Pons (tissue), 1 donor: ENCODE measurements around the gene SNRPD1.
"Not testable (repeated sequence)": the region's sequence is repeated elsewhere in the genome, so short reads cannot be mapped to it uniquely, and the experiment has no call there.

Experiments used
- DNase-seq: peaks from one replicate; pipeline ENCODE4 v3.0.0-alpha.2; 2016; ENCODE audit warnings: low spot score

The SNRPD1 gene

GRCh38 chr18:21612125-21613039 is at the start of gene SNRPD1:
Gene SNRPD1 (plus strand): TSS chr18:21612314. CDS start chr18:21612430, 116 bp downstream.
- DNase-seq: peak; percentile 83

- DNase-seq: peak; percentile 3
These were observed 40.3 kb upstream of the SNRPD1 start for GRCh38 chr18:21571772-21572171.

- DNase-seq: no peak
These were observed 36.5 kb upstream of the SNRPD1 start for GRCh38 chr18:21575656-21576055.

- DNase-seq: no peak
These were observed 27.7 kb upstream of the SNRPD1 start for GRCh38 chr18:21584391-21584790.

- not testable (repeated sequence) for DNase-seq
These were observed 19.8 kb upstream of the SNRPD1 start for GRCh38 chr18:21592361-21592760.

- DNase-seq: no peak
These were observed 18.4 kb upstream of the SNRPD1 start for GRCh38 chr18:21593540-21594257.

- DNase-seq: no peak
These were observed 14.5 kb upstream of the SNRPD1 start for GRCh38 chr18:21597620-21598019.

GRCh38 chr18:21598726-21599584 is 13.2 kb upstream of the SNRPD1 start:
- DNase-seq: no peak

GRCh38 chr18:21599585-21600525 is 12.3 kb upstream of the SNRPD1 start:
- peak; percentile 11 for DNase-seq

GRCh38 chr18:21600526-21601410 is 11.3 kb upstream of the SNRPD1 start, which contains the start of gene ESCO1:
Gene ESCO1 (minus strand): TSS chr18:21600704. CDS start chr18:21574843, 25,861 bp downstream.
- DNase-seq: peak; percentile 92

- DNase-seq: peak; percentile 63
These were observed 9.9 kb upstream of the SNRPD1 start for GRCh38 chr18:21602299-21602587.

- DNase-seq: no peak
These were observed 7.4 kb upstream of the SNRPD1 start for GRCh38 chr18:21604671-21605070.

- no peak for DNase-seq
These were observed 6.9 kb upstream of the SNRPD1 start for GRCh38 chr18:21605213-21605612.

- DNase-seq: not testable (repeated sequence)
These were observed 551 bp upstream of the SNRPD1 start for GRCh38 chr18:21611401-21612124.

- not testable (repeated sequence) for DNase-seq
These were observed 9.5 kb downstream of the SNRPD1 start for GRCh38 chr18:21621640-21622039.

- DNase-seq: no peak
These were observed 17.1 kb downstream of the SNRPD1 start for GRCh38 chr18:21629089-21629832.

GRCh38 chr18:21632393-21632792 is 20.3 kb downstream of the SNRPD1 start:
- peak; percentile 37 for DNase-seq

GRCh38 chr18:21634588-21635199 is 22.6 kb downstream of the SNRPD1 start:
- no peak for DNase-seq
